Fibroblast of villous mesenchyme (primary cell): Measurements from ENCODE around the gene KLF18. TPM values are rescaled to one million over a fixed set of nuclear protein-coding genes. Genes with fewer than 3 reads are reported as not detected.

Source experiments
- DNase-seq: peaks from one replicate; pipeline ENCODE4 v3.0.0-alpha.2; 2010; ENCODE audit warnings: low read depth
- H3K4me3 ChIP-seq: 2 replicates; pipeline ENCODE4 v1.5.1; 2011; ENCODE audit warnings: low read depth, mild to moderate bottlenecking, low read length
- total RNA-seq: library from RNA; depleted of rRNA; stranded (reverse); fragments of >200 nt; gene quantifications from 2 replicates; pipeline ENCODE4 v1.2.3, GENCODE V29; 2012
- TF ChIP-seq, protein P1 (sequence below): IDR thresholded peaks from 2 replicates; pipeline ENCODE4 v1.5.1; 2012; ENCODE audit warnings: low read depth, mild to moderate bottlenecking, low read length; ENCODE audit not compliant: insufficient read depth

The KLF18 gene
- total RNA-seq, 1 donor, result not detected

DNA sequence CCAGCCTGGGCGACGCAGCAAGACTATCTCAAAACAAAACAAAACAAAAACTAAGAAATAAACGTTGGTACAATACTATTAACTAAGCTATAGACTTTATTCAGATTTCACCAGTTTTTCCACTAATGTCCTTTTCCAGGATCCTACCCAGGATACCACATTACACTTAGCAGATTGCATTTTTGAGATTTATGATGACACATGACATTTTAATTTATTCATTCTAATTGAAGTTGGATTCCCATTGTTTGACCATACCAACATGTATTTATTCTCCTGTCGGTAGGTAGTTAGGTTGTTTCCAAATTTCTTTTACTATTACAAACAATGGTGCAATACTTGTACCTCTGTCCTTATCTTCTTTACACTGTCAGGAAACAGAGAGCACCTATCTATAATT is 29.6 kb downstream of the KLF18 start:
- H3K4me3 ChIP-seq, result no peak overlapping the region
- TF ChIP-seq, protein P1, sequence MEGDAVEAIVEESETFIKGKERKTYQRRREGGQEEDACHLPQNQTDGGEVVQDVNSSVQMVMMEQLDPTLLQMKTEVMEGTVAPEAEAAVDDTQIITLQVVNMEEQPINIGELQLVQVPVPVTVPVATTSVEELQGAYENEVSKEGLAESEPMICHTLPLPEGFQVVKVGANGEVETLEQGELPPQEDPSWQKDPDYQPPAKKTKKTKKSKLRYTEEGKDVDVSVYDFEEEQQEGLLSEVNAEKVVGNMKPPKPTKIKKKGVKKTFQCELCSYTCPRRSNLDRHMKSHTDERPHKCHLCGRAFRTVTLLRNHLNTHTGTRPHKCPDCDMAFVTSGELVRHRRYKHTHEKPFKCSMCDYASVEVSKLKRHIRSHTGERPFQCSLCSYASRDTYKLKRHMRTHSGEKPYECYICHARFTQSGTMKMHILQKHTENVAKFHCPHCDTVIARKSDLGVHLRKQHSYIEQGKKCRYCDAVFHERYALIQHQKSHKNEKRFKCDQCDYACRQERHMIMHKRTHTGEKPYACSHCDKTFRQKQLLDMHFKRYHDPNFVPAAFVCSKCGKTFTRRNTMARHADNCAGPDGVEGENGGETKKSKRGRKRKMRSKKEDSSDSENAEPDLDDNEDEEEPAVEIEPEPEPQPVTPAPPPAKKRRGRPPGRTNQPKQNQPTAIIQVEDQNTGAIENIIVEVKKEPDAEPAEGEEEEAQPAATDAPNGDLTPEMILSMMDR, result no peak

DNA sequence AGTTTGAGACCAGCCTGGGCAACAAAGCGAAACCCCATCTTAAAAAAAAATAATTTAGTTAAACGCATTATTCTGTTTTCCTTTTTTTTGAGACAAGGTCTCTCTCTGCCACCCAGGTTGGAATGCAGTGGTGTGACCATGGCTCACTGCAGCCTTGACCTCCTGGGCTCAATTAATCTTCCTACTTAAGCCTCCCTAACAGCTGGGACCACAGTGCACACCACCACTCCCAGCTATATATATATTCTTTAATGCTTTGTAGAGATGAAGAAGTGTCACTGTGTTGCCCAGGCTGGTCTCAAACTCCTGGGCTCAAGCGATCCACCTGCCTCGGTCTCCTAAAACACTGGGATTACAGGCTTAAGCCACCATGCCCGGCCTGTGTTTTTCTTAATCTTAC is 30.5 kb downstream of the KLF18 start:
- DNase-seq, result no peak
- TF ChIP-seq, protein P1, result no peak
- H3K4me3 ChIP-seq, result no peak overlapping the region

More for the DNA sequence above, 29.6 kb downstream of the KLF18 start:
- no peak for DNase-seq

DNA sequence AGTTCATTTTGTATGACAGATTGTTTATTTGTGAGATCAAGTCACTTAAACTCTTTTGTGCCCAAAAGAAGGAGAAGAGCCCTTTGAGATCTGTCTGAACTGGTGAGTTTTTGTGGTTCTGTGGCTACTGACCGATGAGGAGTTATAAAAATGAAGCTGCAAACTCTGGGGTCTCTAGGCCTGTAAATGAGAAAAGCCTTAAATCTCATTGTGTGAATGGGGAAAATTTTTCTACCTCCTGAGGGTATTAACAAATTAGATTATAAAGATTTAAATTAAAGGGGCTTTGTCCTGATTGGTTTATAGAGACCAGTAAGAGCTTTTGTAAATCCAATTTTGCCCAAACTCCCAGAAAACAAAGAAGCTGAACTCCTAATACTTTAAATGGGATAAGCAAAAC is 32.5 kb downstream of the KLF18 start:
- no peak for DNase-seq
- TF ChIP-seq, protein P1, result no peak

DNA sequence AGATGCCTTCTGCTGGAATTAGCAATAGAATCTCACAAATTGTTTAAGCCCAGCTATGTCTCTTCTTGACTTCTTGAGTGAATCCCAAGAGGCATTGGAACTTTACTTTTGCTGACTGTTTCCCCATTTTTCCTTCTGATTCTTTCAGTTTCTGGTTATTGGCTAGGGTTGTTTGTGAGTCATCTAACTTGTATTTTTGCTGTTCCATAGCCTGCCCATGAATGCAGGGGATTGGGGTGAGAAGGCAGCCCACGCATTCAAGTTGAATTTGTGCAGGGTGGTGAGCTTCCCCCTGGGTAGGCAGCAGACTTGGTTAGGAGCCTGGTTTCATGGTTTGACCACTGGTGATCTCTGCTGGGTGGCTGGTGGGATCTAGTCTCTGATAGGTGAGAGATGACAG is 33.2 kb downstream of the KLF18 start:
- peak; percentile 10 for DNase-seq
- no peak overlapping the region for H3K4me3 ChIP-seq
- TF ChIP-seq, protein P1, result no peak

More for the DNA sequence above, 32.5 kb downstream of the KLF18 start:
- no peak overlapping the region for H3K4me3 ChIP-seq

DNA sequence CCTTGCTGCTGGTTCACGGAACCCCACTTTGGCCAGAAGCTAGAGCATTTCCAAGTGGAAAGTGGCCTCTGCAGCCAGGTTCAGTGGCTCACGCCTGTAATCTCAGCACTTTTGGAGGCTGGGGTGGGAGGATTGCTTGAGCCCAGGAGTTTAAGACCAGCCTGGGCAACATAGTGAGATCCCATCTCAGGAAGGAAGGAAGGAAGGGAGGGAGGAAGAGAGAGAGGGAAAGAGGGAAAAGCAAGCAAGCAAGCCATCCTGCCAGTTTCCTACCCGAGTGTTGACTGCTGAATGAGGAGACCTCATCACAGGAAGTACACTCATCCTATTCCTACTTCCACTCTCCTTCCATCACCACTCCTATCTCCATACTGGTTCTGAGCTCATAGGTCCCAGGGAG is 35.6 kb downstream of the KLF18 start:
- no peak overlapping the region for H3K4me3 ChIP-seq
- TF ChIP-seq, protein P1, result no peak

DNA sequence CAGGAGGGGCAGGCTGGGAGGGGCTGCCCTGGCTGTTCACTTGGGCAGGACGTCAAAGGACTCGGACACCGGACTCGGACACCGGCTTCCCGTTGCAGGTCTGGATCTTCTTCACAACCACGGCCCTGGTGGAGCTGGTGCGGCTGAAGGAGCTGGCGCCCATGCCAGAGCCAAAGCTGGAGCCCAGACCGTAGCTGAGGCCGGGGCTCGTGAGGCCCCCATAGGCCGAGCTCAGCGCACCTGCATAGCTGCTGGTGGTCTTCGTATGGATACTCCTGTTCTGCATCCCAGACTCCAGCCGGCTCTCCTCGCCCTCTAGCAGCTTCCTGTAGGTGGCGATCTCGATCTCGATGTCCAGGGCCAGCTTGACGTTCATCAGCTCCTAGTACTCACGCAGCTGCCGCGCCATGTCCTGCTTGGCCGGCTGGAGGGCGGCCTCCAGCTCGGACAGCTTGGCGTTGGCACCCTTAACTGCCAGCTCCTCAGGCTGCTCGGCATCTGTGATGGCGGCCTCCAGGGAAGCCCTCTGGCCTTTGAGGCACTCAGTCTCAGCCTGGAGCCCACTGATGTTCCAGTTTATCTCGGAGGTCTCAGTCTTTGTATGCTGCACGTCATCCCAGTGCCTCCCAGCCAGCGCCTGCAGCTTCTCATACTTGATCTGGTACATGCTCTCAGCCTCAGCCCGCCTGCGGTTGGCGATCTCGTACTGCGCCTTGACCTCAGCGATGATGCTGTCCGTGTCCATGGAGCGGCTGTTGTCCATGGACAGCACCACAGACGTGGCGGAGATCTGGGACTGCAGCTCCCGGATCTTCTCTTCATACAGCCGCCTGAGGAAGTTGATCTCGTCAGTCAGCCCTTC is 37.9 kb downstream of the KLF18 start:
- peak; percentile 25 for DNase-seq
- TF ChIP-seq, protein P1, result peak; percentile 44
- peak overlapping the region; percentile 21 for H3K4me3 ChIP-seq

More for the DNA sequence above, 35.6 kb downstream of the KLF18 start:
- DNase-seq, result no peak

DNA sequence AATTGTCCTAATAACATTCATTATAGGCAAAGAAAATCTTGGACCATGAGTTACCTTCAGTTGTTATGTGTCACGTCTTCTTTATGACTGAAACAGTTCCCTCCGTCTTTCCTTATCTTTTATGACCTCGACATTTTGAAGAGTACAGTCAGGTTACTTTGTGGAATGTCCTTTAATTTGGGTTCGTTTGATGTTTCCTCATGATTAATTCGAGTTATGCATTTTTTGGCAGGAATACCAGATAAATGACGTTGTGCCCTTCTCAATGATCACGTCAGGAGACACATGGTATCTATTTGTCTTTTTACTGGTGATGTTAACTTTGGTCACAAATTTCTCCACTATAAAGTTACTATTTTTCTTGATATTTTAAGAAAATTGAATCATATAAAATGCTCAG is 40.1 kb downstream of the KLF18 start:
- TF ChIP-seq, protein P1, result no peak
- no peak for DNase-seq
- H3K4me3 ChIP-seq, result no peak overlapping the region
